RWPE1 (cell line): Measurements from ENCODE around the gene PPA2.

ENCODE experiments used
- CTCF ChIA-PET: fragments of 350-600 bp; sonication (Branson Sonifier 250); formaldehyde crosslinking; extraction: SDS; loops from one replicate; lab custom pipeline; 2021; lab: Yijun Ruan, JAX
- POLR2A ChIA-PET: fragments of 400-600 bp; formaldehyde crosslinking; extraction: SDS; loops from one replicate; lab custom pipeline; 2020; ENCODE audit warnings: antibody characterized with exemption; ENCODE audit not compliant: low non-redundant PET; lab: Yijun Ruan, JAX
- DNase-seq: peaks from one replicate; pipeline ENCODE4 v3.0.0; 2012; ENCODE audit warnings: low spot score
- H3K27ac ChIP-seq: fragments of 450-650 bp; 2 replicates; pipeline ENCODE4 v1.5.1; 2017
- CTCF ChIP-seq: fragments of 450-650 bp; conservative IDR thresholded peaks from 2 replicates; pipeline ENCODE4 v1.5.1; 2017; ENCODE audit warnings: low read depth, mild to moderate bottlenecking

PPA2 gene

GRCh38 chr4:105473324-105474098 is at the start of gene PPA2:
PPA2 (minus strand) TSS chr4:105474062; CDS start chr4:105474050, 12 bp downstream.
- no peak for TF ChIP-seq CTCF
- peak; percentile 76 for DNase-seq
- CTCF ChIA-PET, result interaction anchor here (0.5 to 1.4 kb wide), 10 partner anchors 14 to 1394 kb away, joined by 3 to 5 read pairs (median 3); no protein-coding TSS in a partner anchor
- H3K27ac ChIP-seq, result peak within 1 kb of the TSS; percentile 95
- POLR2A ChIA-PET, result interaction anchor here (0.6 kb wide), 1 partner anchor 319 kb away, joined by 3 read pairs; no protein-coding TSS in a partner anchor

GRCh38 chr4:105520819-105521790 is 47.2 kb upstream of the PPA2 start:
- DNase-seq, result peak; percentile 53
- CTCF ChIA-PET, result interaction anchor here (0.6 to 1.6 kb wide), 12 partner anchors 17 to 267 kb away, joined by 3 to 30 read pairs (median 3); partner anchors contain the start of genes GSTCD and INTS12
- TF ChIP-seq CTCF, result peak; percentile 59
- no peak overlapping the region for H3K27ac ChIP-seq
- POLR2A ChIA-PET, result interaction anchor here (0.5 kb wide), 1 partner anchor 117 kb away, joined by 3 read pairs; no protein-coding TSS in a partner anchor

- H3K27ac ChIP-seq, result no peak overlapping the region
- ChIA-PET POLR2A (no interaction called here), CTCF (interaction anchor here (0.6 kb wide), 1 partner anchor 1064 kb away, joined by 3 read pairs; no protein-coding TSS in a partner anchor)
- DNase-seq, result no peak
- TF ChIP-seq CTCF, result no peak
Observed at GRCh38 chr4:105510245-105510644, 36.4 kb upstream of the PPA2 start.

- POLR2A ChIA-PET, result no interaction called here
- CTCF ChIA-PET, result no interaction called here
- DNase-seq, result no peak
- TF ChIP-seq CTCF, result no peak
- H3K27ac ChIP-seq, result no peak overlapping the region
Observed at GRCh38 chr4:105509714-105510113, 35.9 kb upstream of the PPA2 start.

- no peak for TF ChIP-seq CTCF
- CTCF ChIA-PET, result no interaction called here
- H3K27ac ChIP-seq, result no peak overlapping the region
- DNase-seq, result no peak
- POLR2A ChIA-PET, result no interaction called here
Observed at GRCh38 chr4:105509291-105509690, 35.4 kb upstream of the PPA2 start.

GRCh38 chr4:105504744-105505143 is 30.9 kb upstream of the PPA2 start:
- no peak for TF ChIP-seq CTCF
- CTCF ChIA-PET, result interaction anchor here (0.5 to 1.4 kb wide), 3 partner anchors 13 to 35 kb away, joined by 3 to 5 read pairs (median 4); no protein-coding TSS in a partner anchor
- POLR2A ChIA-PET, result no interaction called here
- H3K27ac ChIP-seq, result no peak overlapping the region
- no peak for DNase-seq
